Measurements from ENCODE around the gene WDR7.

WDR7 gene

DNA sequence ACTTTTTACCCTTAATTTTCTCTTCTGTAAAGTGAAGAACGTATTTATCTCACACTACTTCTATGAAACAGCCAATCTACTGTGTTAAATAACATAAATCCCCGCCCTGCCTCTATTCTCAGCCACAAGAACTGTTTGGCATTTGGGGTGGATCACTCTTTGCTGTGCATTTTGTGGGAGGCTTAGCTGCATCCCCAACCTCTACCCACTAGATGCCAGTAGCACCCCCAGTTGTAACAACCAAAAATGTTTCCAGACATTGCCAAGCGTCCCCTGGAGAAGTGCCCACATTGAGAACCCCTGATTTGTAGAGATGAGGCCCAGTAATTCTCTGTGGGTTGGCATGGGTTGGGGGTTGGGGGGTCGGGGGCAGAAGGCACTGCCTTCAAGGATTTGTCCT, 401.0 kb downstream of the WDR7 start:
- no peak for DNase-seq

DNA sequence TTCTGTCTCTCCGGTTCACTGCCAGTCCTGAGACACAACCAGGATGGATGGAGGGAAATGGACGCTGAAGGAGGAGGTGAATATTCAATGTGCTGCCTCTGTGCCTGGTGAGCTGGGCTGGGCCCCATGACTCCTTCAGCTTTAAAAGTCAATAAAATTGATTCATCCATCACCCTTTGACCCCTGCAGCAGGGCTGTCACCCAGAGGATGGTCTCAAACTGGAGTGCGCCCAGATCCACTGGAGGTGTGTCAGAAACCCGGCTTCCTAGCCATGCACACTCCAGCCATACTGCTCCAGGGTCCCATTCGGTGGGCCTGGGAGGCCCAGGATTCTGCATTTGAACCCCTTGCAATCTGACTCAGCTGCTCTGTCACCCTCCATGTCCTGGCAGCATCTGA, 401.6 kb downstream of the WDR7 start:
- no peak for DNase-seq

DNA sequence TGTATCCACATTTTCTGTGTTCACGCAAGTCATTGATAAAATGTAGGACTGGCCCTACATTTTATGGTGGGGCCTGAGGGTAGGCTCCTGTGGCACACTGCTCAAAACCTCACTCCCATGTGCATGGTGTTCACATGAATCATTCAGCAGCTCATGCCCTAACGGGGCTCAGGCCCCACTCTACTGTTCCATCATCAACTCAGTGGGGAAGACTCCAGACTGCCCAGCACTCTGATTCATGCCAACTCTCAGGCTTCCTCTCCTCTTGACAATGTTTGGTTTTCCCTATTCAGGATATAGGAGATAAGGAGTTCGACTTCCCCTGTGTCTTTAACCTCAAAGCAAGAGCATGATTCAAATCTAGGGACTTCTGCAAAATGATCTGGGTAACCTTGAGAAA, 403.7 kb downstream of the WDR7 start:
- DNase-seq, result no peak

DNA sequence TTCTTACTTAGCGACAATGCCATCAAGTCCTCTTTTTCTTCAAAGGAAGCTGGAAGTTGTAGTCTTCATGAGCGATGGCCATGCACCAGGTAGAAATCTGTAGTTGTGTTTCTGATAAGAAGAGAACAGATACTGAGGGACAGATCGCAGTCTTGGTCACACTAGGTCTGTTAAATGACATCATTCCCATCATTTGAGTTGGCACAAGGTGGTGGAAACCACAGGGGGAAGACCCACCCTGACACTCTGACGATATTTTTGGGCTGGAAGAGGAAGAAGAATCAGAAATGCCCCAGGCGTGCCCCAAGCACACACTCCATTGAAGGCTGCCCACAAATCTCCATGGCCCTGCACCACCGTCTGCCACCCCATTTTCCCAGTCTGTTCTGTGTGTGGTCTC, 406.7 kb downstream of the WDR7 start:
- DNase-seq, result no peak

DNA sequence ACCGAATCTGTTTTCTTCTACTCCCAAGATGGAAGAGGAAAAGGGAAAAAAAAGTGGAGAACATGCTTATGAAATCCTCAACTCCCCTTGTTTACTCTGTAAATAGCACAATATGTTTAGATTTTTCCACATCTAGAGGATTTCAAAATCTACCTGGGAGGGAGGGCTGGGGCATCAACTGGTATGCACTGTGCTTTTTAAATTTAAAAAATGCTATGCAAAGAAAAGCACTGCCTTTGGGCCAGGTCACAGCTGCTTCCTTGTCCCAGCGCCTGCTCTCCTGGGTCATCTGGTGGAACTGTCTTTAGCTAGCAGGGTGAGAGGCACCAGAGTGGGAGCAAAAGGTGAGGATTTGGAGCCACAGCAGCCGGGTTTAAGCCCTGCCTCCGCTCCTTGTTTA, 407.6 kb downstream of the WDR7 start:
- no peak for DNase-seq

DNA sequence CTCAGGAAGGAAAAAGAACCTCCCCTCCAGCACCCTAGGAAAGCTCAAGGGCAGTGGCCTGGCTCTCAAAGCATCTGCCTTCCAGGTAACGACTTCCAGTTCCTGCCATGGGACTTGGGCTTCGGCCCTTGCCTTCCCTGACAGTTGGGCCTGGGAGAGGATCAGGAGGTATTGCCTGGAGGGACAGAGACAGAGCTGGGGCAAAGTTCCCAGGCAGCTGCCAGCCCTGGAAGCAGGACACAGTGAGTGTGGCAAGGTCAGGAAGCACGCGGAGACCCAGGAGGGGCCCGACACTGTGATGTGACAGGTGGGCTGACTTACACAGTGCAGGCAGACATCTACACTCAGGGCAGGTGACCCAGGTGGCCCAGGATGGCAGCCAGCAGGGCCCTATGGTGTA, 408.2 kb downstream of the WDR7 start:
- DNase-seq, result no peak

DNA sequence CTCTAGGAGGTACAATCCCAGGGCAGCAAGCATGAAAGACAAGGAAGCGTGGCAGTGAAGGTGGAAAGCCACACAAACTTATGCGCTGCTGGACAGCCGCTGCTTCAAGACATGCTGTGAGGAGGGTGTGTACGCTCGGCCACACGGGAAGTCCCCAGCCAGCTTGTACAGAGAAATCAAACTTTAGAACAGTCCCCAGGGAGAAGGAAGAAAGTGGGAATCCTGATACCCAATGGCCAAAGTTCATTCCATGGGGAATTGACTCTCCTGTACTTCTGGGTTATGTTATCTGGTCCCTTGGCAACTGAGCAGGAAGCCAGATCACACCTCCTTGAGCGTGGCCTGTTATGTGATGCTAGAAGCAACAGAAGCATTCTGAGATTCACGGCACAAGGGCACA, 409.7 kb downstream of the WDR7 start:
- DNase-seq, result no peak

DNA sequence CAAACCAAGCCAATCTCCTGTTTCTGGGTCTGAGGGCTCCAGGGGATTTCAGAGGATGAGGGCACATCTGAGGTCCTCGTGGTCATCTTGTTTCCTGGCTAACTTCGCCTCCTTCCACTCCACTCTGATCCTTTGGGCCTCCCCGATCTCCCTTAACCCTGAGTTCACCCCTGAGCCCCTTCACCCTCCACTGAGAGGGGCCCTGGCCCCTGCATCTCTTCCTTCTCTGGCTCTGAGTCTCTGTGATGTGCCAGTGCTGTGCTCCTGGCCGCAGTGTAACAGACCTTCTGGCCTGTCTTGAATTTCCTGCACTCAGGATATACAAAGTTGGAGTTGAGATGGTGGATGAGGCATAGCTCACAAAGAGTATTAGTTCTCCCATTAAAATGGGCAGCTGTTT, 411.0 kb downstream of the WDR7 start:
- no peak for DNase-seq

DNA sequence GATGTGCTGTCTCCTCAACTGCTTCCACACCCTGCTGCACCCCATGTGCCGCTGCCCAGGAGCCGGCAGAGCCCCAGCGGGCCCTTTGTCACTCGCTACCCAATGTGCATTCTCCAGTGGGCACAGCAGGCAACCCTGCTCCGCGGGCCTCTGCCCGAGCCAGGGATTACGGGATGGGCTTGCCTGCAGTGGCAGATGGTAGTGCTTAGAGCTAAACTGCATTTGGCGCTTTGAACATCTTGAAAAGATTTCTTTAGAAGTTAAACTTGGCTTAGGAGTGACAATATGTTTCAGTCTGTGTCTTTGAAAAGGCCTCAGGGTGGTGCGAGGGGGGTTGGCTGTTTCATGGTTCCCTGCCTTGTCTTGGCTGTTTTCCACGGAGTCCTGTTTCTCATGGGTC, 411.7 kb downstream of the WDR7 start:
- no peak for DNase-seq

DNA sequence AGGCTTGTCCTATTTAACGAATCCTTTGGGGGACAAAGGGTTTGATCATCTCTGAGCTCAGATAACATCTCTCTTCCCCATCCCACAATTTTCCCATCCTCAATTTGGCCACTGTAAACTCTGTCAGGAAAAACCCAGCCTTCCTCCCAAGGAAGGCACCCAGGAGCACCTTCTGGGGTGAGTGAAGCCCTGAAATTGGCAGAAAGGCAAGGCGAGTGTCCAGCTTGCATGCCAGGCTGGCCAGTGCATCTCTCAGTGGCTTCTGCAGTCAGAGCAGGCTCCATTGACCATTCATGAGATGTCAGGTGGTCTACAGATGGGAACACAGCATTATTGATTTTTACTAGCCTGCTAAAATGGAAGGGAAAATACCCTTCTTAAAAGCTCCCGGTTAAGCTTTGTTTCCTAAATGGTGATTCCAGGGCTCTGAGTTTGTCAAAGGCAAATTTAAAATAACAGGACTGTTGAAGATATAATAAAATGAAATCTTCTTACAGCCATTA, 412.5 kb downstream of the WDR7 start:
- no peak for DNase-seq

DNA sequence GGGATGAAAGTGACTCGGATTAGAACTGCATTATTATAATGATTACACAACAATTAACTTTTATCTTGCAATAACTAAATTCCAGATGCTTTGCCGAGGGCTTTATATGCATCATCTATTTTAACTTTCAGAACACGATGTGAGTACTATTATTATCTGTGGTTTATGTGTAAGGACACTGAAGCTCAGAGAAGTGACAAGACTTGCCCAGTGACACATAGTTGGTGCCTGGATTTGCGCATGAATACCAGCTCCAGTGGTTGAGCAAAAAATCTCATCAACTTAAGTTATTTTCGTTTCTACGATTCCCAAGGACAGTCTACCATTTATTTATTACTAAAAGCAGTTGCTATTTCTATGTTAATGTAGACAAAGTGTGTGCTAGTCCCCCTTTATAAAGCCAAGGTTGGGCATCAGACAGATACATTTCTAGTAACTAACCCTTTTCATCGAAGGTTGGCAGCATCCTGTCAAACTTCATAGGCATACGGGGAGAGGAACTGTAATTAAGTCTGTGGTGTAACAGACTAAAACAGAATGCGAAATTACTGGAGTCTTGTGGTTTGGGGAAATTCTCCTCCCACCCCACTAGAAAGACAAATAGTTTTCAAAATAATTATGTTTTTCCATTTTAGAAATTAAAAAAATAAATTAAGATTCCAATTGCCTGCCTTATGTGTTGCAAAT, 422.5 kb downstream of the WDR7 start:
- DNase-seq, result no peak

DNA sequence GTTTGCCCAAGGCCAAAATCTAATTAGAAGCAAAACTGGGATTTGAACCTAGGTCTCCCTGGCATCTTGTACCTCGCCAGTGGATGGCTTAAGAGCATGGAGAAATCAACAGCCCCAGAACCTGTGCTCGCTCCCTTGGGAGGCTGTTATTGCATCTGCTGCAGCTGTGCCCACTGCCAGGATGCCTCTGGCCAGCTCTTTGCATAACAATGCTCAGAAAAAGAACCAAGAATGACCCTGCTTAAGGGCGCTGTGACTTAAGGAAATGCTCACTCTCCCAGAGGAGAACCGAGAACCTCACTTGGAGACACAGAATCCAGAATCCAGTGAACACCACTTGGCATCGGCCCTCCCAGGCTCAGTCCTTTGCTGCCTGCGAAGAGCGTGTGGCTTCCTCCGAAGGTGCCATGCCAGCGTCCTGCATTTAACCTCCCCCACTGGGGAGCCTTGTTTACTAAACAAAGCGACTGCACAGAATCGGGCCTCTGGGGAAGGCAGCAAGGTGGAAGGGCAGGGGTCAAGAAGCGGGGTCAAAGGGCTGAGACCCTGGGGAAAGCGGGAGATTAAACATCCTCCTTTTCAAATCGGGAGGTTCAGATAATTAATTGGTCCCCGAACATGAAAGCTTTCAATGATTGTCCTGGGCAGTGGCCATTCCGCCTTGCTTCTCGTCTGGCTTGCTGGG, 424.7 kb downstream of the WDR7 start:
- DNase-seq, result no peak

DNA sequence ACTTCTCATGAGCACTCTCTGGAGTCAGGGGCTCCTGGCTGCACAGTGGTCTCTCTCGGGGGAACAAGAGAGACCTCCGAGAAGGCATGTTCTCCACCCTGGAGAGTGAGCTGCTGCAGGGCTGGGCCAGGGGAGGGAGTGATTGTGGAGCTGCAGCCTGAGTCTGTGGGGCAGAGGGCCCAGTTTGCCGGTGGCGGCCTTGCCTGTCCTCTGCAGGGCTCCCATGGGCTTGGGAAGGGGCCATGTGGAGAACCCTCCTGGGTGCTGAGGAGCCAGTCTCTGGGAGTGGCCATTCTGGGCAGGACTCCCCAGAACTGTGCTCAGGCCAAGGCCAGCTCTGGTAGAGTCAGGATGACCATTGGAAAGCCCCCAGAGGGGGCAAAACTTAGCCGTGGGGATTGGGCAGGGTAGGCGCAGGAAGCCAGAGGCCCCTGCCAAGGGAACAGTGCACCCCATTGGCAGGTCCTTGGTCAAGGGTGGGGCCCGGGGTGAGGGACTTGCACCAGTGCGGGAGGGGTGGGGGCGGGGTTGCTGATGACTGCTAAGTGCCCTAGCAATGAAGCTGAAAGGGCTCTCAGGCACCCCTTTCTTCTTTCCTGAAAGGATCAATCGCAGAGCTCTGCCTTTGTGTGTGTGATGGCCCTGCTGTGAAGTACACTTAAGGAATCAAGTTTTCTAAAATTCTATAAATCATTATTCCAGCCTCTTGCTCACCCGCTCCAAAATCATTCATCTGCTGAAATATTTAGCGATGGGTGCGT, 426.0 kb downstream of the WDR7 start:
- DNase-seq, result no peak

DNA sequence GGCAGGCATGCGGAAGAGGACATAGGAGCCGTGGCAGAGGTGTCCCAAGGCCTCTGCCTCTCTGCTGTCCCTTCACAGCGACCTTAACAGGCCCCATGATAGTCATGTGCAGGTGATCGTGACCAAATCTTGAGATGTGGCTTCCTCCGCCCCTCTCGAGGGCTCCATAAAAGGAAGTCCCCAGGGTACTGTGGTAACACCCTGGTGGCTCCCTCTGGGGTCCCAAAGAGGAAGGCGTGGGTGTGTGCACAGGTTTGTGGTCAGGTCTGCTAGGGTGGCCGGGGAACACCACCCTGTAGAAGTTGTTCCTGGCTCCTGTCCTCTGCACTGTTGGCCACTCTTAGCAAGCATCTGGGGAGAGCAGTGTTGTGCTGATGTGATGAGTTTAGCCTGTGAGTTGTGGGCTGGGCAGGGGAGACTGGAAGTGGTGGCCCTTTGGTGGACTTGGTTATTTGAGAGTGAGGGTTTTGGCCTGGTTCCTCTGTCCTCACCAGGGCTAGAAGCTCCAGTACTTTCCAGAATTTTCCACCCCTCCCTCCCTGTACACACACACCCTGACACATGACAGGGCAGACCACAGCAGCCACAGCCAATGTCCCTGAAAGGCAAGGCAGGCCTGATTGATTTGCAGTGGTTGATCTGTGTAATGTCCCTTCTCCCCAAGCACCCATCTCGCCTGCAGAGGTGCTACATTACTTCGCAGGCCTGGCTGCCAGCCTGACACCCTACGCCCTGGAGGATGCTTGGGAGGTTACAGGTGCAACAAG, 426.8 kb downstream of the WDR7 start:
- peak; percentile 4 for DNase-seq

DNA sequence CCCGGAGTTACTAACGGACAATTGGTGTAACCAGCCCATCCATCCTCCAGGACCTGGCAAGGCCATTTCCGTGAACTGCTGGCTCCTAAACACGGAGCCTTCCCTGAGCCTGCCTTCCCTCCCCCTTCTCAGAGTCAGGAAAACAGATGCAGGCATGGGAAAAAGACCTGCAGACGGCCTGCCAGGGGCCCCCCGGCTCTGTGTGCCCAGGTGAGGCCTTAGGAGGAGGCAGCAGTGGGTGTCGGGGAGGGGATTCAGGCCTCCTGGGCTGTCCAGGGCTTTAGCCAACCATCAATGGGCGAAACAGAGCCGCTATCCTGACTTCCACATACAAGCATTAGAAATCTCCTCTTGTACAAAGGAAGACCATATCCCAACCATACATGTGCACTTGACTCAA, 427.5 kb downstream of the WDR7 start:
- DNase-seq, result no peak

DNA sequence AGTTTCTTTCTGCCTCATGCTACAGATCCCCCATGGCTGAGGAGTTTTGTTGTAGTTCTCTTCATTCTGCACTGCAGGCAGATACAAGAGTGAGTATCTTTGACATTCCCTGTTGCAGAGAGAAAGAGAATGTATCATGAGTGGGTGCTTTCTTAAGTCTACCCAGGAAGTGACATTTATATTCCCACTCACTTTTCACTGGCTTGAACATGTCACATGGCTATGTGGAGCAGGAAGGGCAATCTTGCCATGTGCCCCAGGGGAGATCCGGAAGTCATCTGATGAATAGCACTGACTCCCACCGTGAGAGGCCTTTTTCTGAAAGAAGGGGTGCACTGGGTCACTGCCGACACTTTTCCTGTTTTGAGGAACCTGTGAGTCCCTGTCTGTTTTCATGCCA, 429.3 kb downstream of the WDR7 start:
- no peak for DNase-seq

DNA sequence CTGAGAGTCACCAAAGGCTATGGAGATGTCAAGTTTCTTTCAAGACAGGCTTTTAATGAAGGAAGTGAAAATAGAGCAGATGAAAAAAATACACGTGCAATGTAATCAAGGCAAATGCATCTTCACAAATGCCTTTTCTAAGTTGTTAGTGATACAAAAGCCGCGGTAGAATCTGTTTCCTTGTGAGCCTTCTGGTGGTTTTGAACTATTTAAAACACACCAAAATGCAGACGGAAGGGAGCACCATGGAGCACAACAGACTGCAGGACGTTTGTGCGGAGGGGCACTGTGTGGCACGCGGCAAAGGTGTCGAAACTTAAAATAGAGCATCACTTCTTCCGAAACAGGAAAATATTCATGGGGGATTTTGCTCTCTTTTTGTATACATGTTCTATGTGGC, 430.7 kb downstream of the WDR7 start:
- no peak for DNase-seq

DNA sequence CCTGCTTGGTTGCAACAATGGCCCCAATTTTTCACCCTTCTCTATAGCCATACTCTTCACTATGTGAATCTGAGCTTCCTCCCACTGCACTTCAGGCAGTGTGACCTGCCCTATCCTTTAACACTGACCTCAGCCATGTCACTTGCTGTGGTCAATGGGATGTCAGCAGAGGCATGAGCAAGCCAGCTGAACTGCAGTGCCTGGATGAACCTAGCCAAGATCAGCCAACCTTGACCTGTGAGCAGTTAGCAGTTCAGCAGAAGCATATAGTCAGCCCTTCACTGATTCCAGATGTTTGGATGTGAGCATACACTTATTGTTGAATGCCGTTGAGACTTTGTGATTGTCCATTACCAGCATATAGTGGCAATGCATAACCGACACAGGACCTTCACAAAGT, 432.3 kb downstream of the WDR7 start:
- DNase-seq, result no peak

DNA sequence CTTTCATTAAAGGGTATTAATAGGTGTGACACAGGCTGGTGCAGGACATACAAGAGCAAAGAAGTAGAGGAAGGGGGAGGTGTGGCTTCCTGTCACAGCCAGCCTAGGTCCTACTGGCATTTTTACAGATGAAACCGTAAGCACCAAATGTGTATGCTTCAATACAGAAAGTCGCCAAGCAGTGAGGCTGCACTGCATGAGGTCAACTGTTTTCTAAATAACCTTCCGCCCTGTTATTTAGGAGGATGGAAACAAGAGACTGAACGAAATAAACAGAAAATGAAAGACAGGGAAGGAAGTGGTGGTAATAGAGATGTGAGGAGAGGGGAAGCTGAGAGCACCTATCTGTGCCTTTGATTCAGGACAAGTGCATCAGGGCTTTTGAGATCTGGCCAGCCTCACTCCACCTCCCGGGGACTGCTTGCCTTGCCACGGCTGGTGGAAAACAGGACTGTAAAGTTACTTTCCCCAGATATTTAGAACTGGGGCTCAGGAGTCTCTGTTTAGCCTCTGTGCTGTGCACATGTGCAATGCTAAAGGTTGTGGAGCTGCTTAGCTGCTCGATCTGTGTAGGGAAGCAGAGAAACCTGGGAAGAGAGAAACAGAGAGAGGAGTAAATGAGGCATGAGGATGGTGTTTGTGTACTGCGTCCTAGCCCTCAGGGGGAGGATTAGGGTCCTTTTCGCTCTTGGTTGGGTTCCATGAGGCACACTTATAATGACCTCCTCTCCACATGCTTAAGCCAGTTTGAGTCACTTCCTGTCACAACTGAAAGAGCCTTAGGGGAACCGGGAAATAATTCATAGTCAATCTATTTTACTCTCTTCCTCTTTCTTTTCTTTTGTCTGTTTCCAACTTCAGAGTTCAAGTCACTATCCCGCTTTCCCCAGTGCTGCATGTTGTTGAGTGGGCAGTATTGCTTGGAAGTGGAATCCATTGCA, 433.4 kb downstream of the WDR7 start:
- no peak for DNase-seq

DNA sequence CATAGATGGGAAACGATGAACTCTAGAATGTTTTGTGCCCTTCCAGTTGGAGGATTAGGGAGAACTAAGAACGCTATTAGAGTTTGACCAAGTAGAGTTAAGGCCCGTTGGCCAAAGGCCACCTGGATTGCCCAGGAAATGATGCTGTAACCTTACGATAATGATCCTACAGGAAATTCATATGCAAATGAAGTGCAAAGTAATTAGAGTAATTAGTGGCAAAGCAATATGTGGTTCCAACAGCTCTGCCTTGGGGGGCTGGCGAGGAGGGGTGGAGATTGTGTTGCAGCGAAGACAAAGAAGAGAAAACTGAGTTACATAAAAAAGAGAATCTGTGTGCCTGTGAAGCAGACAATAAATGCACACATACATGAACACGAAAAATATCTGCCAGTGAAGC, 434.2 kb downstream of the WDR7 start:
- DNase-seq, result no peak

DNA sequence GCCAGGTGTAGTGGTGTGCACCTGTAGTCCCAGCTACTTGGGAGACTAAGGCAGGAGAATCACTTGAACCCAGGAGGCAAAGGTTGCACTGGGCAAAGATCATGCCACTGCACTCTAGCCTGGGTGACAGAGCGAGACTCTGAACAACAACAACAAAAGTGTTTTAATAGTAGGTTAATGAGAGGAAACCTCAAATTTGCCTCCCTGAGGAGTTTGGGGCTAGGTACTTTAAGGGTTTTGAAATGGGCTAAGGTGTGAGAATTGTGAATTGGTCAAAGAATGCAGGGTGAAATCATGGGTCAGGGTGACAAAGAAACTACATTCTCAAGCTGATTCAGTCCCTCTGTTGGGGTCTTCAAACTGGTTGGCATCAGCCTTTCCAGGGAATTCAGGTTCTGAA, 435.0 kb downstream of the WDR7 start:
- DNase-seq, result no peak
